Esophagus muscularis mucosa (tissue), 3 donors: ENCODE measurements around the gene EYA4.

ENCODE experiments used
- CTCF ChIP-seq, 3 experiments: fragments of 200-600 bp in 2 of 3; fragments of 450-650 bp in 1 of 3; sonication (generic) in 2 of 3; IDR thresholded peaks; one replicate each; pipeline ENCODE4 v1.5.1; 2017 to 2019; ENCODE audit warnings: antibody characterized with exemption in 3 of 3, mild to moderate bottlenecking in 2 of 3, moderate library complexity in 1 of 3
- POLR2A ChIP-seq: fragments of 450-650 bp; IDR thresholded peaks from one replicate; pipeline ENCODE4 v1.6.1; 2017; ENCODE audit warnings: antibody characterized with exemption, moderate library complexity, mild to moderate bottlenecking, low read depth

GRCh38 chr6:133423242-133423641 lies 182.1 kb downstream of the EYA4 start:
- TF ChIP-seq CTCF (IDR thresholded peaks at IDR 0.05) (no peak), POLR2A (no peak)
